Psoas muscle (tissue), 8 donors: Measurements from ENCODE around the gene CCDC69. TPM values are rescaled to one million over a fixed set of nuclear protein-coding genes. Genes with fewer than 3 reads are reported as not detected.

Experiments
- ATAC-seq, 4 donors: fragments of 200-7000 bp; cut with Tn5 transposase; one replicate each; pipeline ENCODE4 v1.9.1; 2020; ENCODE audit warnings: moderate library complexity in 3 of 4, mild to moderate bottlenecking in 2 of 4
- DNase-seq, 2 donors: peaks; one replicate each; pipeline ENCODE4 v3.0.0-alpha.2; 2020
- H3K27ac ChIP-seq: fragments of 200-600 bp; one replicate; pipeline ENCODE4 v1.8.0; 2022
- H3K27me3 ChIP-seq, 3 donors: fragments of 200-600 bp in 1 of 3; one replicate each; pipeline versions ENCODE4 v1.6.1 to v1.8.0; 2013 to 2022; ENCODE audit warnings: low read length in 2 of 3, mild to moderate bottlenecking in 2 of 3, moderate library complexity in 1 of 3; ENCODE audit not compliant: insufficient read depth in 3 of 3
- H3K36me3 ChIP-seq, 2 donors: fragments of 200-600 bp in 1 of 2; one replicate each; pipeline versions ENCODE4 v1.6.1 to v1.8.0; 2013 to 2022; ENCODE audit warnings: low read depth in 1 of 2, mild to moderate bottlenecking in 1 of 2, moderate library complexity in 1 of 2; ENCODE audit not compliant: insufficient read depth in 1 of 2
- H3K4me1 ChIP-seq: fragments of 200-600 bp; one replicate; pipeline ENCODE4 v1.8.0; 2022
- H3K4me3 ChIP-seq: fragments of 200-600 bp; one replicate; pipeline ENCODE4 v1.8.0; 2022; ENCODE audit warnings: mild to moderate bottlenecking
- H3K9me3 ChIP-seq: fragments of 200-600 bp; one replicate; pipeline ENCODE4 v1.8.0; 2022
- CTCF ChIP-seq: fragments of 200-600 bp; IDR thresholded peaks from one replicate; pipeline ENCODE4 v1.8.0; 2022; ENCODE audit warnings: antibody characterized with exemption
- whole genome bisulfite sequencing, 3 donors: extraction: QIAGEN DNeasy Blood & Tissue Kit; methylation state at CpG; one replicate each; pipeline versions ENCODE4 v1.1.6 to v1.1.7; 2013; 5-methylcytosine and 5-hydroxymethylcytosine counted together
- intact Hi-C, 2 donors: fragments of 100-400 bp; cut with DNase I; formaldehyde crosslinking; loops; one replicate each; pipeline versions ENCODE4 v1.11.0 to v1.14.2; 2022
- polyA plus RNA-seq, 3 donors: library from polyadenylated mRNA; stranded (reverse); fragments of 200-250 nt; gene quantifications; one replicate each; pipeline ENCODE4 v1.2.3, GENCODE V29; 2013
- total RNA-seq, 4 donors: library from RNA; stranded (reverse); fragmentation: NEBNext Ultra II Directional in 2 of 4; extraction: Animal tissue kit (Norgen Biotek cat#: 25700) in 2 of 4; gene quantifications; one replicate each; pipeline versions ENCODE4 v1.2.1 to v1.2.4, GENCODE V29; 2021 to 2023
- donor health status: healthy with polysubstance abuse.
- donor health status: DM: no; HTN: no; CAD: no; lungs with moderate emphysema.
- donor health status: Bipolar disorder and iron deficiency.
- donor health status: healthy.
- donor health status: DM: yes; HTN: yes; CAD: no.
- donor health status: DM: no; HTN: no; CAD: no.
- donor health status: DM: no; HTN: no; CAD: no.
- donor health status: DM: yes; HTN: yes; CAD: no.

Gene CCDC69
- total and polyA plus RNA-seq, 7 donors: 27.0 to 180 (median 65.9) TPM

GRCh38 chr5:151164687-151165392 lies 59.1 kb downstream of the CCDC69 start:
- ATAC-seq: peak; percentile 88 to 97 (median 90)
- H3K36me3 ChIP-seq: no peaks in the 10 kb centered on the region
- H3K4me3 ChIP-seq: no peak overlapping the region
- DNase-seq: peak; percentile 73 to 81
- peak overlapping the region; percentile 47 for H3K27ac ChIP-seq
- H3K27me3 ChIP-seq: no peaks in the 10 kb centered on the region
- H3K4me1 ChIP-seq: peaks cover 14% of the 10 kb centered on the region
- intact Hi-C loops: loop anchor here (1.0 to 5.0 kb wide), 5 partner anchors 38 to 363 kb away; no protein-coding TSS in a partner anchor
- no peaks in the 10 kb centered on the region for H3K9me3 ChIP-seq
- 33 to 35% (median 33%) methylated on average over 8 of the region's 8 CpGs for WGBS, 3 donors
- peak; percentile 93 for TF ChIP-seq CTCF

GRCh38 chr5:151162776-151163175 lies 61.1 kb downstream of the CCDC69 start:
- H3K4me3 ChIP-seq: no peak overlapping the region
- H3K9me3 ChIP-seq: no peaks in the 10 kb centered on the region
- ATAC-seq (no peak), DNase-seq (no peak)
- H3K4me1 ChIP-seq: peaks cover 17% of the 10 kb centered on the region
- WGBS, 3 donors: 54 to 76% (median 61%) methylated on average over 1 of the region's 1 CpG
- no peaks in the 10 kb centered on the region for H3K27me3 ChIP-seq
- no peaks in the 10 kb centered on the region for H3K36me3 ChIP-seq
- no peak for TF ChIP-seq CTCF
- H3K27ac ChIP-seq: no peak overlapping the region
- intact Hi-C loops: loop anchor here in 1 of 2 donors (5.0 kb wide), 3 partner anchors 110 to 360 kb away; no protein-coding TSS in a partner anchor

GRCh38 chr5:151159649-151160373 lies 64.1 kb downstream of the CCDC69 start:
- intact Hi-C loops: loop anchor here in 1 of 2 donors (5.0 kb wide), 3 partner anchors 108 to 358 kb away; no protein-coding TSS in a partner anchor
- Histone ChIP-seq H3K4me1 (peaks cover 30% of the 10 kb centered on the region), H3K9me3 (no peaks in the 10 kb centered on the region), H3K27me3 (no peaks in the 10 kb centered on the region), H3K36me3 (no peaks in the 10 kb centered on the region), H3K27ac (no peak overlapping the region), H3K4me3 (no peak overlapping the region)
- DNase-seq (no peak), ATAC-seq (no peak)
- no peak for TF ChIP-seq CTCF
- 92 to 96% (median 92%) methylated on average over 9 of the region's 9 CpGs for WGBS, 3 donors

GRCh38 chr5:151158287-151158661 lies 65.6 kb downstream of the CCDC69 start:
- Histone ChIP-seq H3K4me3 (peak overlapping the region; percentile 91), H3K36me3 (peaks cover 0 to 3% of the 10 kb centered on the region in 2 donors), H3K4me1 (peaks cover 36% of the 10 kb centered on the region), H3K9me3 (no peaks in the 10 kb centered on the region), H3K27ac (peak overlapping the region; percentile 93), H3K27me3 (no peaks in the 10 kb centered on the region)
- no peak for ATAC-seq
- intact Hi-C loops: no loop called here
- no peak for TF ChIP-seq CTCF
- no peak for DNase-seq
- 8 to 24% (median 15%) methylated on average over 6 of the region's 6 CpGs for WGBS, 3 donors
